Cortex of kidney (tissue), 1 donor: ENCODE measurements around the gene SEC11A.
A peak's percentile ranks its signal among the peaks of the same experiment; 100 is the strongest.
"Not testable (repeated sequence)": the region's sequence is repeated elsewhere in the genome, so short reads cannot be mapped to it uniquely, and the experiment has no call there.

Experiments
- DNase-seq: peaks from one replicate; lab custom pipeline; 2025; lab: John Stamatoyannopoulos, UW

SEC11A gene

DNA sequence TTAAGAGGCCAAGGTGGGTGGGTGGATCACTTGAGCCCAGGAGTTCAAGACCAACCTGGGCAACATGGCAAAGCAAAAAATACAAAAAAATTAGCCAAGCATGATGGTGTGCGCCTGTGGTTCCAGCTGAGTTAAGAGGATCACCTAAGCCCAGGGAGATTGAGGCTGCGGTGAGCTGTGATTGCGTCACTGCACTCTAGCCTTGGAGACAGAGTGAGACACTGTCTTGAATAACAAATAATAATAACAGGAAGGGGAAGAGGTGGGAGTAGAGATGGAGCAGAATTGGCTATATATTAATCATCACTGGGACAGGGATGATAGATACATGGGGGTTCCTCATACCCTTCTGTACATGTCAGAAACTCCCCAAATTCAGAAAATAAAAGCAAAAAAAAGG, 34.1 kb downstream of the SEC11A start:
- DNase-seq = no peak

DNA sequence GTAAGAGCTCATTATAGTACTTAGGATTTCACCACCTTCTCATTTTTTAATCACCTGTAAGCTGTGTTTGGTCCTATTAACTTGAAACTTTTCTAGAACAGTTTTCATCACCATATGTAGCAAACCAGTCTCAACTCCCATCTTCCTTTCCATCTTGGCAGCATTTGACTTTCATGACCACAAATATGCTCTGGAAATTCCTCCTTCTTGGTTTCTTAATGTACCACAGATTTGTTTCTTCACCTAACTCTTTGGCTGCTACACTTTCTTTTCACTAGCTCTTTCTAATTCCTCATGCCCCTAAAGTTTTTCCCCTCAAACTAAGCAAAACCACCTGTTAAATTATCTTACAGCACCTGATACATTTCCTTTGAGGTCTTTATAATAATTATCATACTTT, 44.7 kb downstream of the SEC11A start:
- DNase-seq = no peak

GRCh38 chr15:84669726-84670125, 46.2 kb downstream of the SEC11A start:
- DNase-seq = no peak

DNA sequence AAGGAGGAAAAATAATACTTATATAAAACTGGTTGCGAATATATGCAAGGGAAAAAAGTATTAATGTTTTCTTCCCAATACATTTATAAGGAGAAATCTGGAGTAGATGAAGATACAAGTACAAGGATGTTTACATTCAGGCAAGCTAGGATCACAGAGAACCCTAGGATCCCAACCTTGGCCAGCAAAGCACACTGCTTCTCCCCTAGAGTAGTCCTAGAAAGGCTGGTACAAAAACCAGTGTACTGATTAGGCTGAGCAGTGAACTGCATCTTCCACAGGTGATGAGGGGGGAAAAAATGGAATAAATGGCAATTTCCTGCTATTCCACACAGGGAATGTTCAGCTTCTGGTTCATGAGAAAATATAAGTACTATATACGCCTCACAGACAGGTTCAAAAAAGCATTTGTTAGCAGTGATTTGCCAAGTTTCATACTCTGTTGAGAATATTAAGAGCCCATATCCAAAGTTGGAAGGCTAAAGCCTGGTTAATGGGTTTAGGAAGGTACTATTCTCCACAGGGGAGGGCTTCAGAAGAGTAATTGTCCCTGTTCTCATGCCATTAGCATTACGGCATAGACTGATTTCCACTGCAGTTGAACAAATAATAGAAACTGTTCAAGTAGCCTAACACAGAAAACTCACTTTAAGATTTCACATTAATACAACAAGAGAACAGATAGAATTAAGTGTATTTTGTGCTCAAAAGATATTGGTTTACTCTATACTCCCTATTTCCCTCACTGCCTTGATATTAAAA, 47.5 kb downstream of the SEC11A start:
- no peak for DNase-seq

DNA sequence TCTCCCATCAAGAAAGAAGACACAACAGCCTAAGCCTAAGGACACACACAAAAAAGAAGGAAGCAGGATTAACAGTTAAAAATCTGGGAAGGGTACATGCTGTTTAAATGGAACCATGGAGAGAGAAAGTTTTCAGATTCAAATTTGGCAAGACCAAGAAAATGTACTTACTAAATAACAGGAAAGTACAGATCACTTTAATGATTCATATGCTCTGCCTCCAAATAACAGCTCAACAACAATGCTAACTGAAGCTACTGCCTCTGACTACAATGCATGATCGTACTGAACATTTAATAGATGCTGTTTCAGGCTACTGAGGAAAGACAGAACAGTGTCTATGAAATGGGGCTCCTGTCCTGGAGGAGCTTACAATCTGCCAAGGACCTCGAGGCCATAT, 49.6 kb downstream of the SEC11A start:
- DNase-seq = no peak

GRCh38 chr15:84661001-84661400, 54.9 kb downstream of the SEC11A start:
- DNase-seq = no peak

- DNase-seq = no peak
These were observed 55.8 kb downstream of the SEC11A start for GRCh38 chr15:84659904-84660781.

DNA sequence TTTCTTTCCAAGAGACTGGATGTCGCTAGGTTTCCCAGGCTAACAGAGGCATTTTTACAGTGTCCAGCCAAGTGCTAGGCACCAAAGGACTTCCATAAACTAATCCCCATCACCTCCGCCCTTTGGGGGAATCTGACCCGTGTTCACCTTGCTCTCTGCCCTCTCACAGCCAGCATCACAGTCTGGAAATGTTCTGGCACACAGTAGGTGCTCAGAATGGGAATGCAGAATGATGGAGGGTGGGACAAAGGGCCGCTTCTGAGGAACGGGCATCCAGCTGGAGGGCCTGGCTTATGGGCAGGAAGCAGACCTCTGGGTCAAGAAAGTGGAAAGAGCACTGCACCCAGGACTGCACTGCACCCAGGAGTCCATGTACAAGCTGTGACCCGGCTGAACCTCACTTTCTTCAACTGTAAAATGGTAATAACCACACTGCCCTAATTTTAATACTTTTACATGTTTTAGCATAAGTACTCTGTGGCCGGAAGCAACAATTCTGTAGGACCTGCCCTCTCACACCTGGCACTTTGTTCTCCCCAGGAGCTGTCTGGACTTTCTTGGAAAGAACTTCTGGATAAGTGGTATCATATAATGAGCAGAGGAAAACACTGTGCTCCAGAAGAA, 57.0 kb downstream of the SEC11A start:
- no peak for DNase-seq

GRCh38 chr15:84658080-84658787, 57.7 kb downstream of the SEC11A start, which contains the start of gene NMB:
TSS of gene NMB (minus strand) at chr15:84658199. CDS start at chr15:84658152, 47 bp downstream.
- no peak for DNase-seq

DNA sequence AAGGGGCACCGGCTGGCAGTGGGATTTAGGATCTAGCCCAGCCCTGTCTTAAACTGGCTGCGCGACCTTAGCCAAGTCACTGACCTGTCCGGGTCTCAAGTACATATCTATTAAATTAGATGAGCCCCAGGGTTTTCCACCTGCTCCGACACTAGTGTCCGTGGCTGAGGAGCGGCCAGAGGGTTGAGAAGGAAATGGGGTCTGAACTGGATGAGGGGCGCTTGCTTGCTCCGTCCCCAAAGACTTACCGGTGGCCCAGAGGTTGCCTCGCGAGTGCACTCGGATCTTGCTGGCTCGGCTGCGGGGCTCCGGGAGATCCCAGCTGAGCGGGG, 58.2 kb downstream of the SEC11A start:
- DNase-seq = no peak

DNA sequence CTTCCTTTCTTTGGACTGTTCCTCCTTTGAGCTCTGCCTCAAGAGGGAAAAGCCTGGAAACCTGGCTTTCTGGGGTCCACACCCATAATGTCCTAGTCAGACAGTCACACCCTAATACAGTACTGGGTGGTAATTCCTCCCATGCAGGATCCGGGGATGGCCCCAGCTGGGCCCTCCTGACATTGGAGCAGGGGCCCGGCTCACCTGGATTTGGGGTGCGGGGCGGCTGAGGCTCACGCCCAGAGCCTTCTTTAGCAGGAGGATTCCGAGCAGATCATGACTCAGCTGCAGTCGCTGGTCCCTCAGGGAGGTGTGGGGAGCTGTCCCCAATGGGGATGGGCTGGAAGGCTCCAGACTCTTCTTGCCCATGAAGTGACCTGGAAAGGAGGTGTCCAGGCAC, 59.0 kb downstream of the SEC11A start:
- no peak for DNase-seq

DNA sequence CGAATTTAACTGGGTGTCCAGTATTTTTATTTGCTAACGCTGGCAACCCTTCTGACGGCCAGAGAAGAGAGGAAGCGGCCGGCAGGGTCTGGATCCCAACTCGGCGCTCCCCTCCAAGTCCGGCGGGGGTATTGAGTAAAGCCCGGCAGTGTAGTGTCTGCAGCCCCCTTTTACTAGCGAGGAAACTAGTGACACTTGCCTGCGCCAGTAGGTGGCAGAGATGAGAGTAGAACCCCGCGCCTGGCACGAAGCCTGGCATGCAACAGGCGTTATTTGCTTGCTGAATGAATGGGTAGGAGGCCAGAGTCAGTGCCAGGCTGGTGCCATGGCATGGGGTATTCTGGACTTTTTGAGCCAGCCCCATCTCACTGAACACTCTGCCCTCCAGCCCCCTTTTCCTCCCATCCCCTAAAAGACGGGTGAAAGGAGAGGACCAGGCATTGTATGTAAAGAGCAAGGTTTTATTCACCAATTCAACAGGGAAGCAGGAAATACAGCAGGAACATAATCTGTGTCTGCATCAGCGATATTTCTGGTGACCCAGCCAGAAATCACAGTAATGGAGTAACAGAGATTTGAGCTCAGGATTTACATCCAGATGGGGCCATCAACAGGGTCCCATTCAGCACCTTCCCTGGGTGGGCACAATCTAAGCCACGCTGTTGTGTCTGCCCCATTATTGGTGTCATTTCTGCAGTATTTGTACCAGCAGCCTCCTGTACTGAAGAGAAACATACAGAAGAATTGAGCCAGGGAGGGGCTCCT, 61.1 kb downstream of the SEC11A start:
- DNase-seq = no peak

GRCh38 chr15:84653910-84654688, 61.8 kb downstream of the SEC11A start, which contains the start of gene WDR73:
TSS of gene WDR73 (minus strand) at chr15:84654283. CDS start at chr15:84654274, 9 bp downstream.
- DNase-seq = peak; percentile 86

DNA sequence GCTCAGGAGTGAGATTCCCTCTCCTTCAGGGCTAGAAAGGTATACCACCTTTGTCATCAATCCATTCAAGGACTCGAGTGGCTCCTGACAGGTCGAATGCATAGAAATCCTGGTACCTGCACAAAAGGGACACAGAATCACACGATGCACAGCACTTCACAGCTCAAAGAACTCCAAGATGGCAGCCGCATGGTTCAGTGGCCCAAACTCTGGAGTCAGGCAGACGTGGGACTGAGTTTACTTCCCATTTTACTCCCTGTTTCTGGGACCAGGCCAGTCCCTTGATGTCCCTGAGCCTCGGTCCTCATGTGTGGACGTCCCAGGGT, 62.4 kb downstream of the SEC11A start:
- no peak for DNase-seq

GRCh38 chr15:84649706-84650105, 66.2 kb downstream of the SEC11A start:
- no peak for DNase-seq

- DNase-seq = no peak
These were observed 67.4 kb downstream of the SEC11A start for GRCh38 chr15:84648539-84648938.

DNA sequence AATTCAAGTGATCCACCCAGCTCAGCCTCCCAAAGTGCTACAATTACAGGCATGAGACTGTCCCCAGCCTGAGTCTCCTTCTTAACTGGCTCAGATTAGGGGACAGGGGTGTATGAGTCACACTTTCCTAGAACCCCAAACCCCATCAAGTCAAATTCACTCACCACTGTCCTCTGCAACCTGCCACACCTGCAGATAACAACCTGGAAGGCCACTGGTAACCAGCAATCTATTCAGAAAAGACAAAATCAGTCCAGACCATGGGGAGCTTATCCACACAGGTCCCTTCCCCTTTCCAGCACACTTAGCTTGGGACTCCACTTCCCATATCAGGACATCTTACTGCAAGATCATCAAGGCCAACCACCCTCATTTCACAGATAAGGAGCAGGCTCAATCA, 68.2 kb downstream of the SEC11A start:
- no peak for DNase-seq

GRCh38 chr15:84645997-84646396, 69.9 kb downstream of the SEC11A start:
- no peak for DNase-seq

GRCh38 chr15:84645496-84645895, 70.4 kb downstream of the SEC11A start:
- no peak for DNase-seq

GRCh38 chr15:84643838-84644237, 72.1 kb downstream of the SEC11A start:
- DNase-seq = no peak

GRCh38 chr15:84642640-84643039, 73.3 kb downstream of the SEC11A start:
- not testable (repeated sequence) for DNase-seq
